NB4 (cell line): ENCODE measurements around the gene TRMT10C.

Source experiments
- CTCF ChIP-seq: IDR thresholded peaks from one replicate; pipeline ENCODE4 v1.5.1; 2012; ENCODE audit warnings: low read depth, low read length
- MAX ChIP-seq: IDR thresholded peaks from 2 replicates; pipeline ENCODE4 v1.6.1; 2011; ENCODE audit warnings: low read depth, low read length
- MYC ChIP-seq: IDR thresholded peaks from 2 replicates; pipeline ENCODE4 v1.6.1; 2011; ENCODE audit warnings: low read depth, low read length
- POLR2A ChIP-seq: IDR thresholded peaks from 2 replicates; pipeline ENCODE4 v1.6.1; 2011; ENCODE audit warnings: mild to moderate bottlenecking; ENCODE audit not compliant: insufficient read length; ENCODE audit errors: extremely low read depth

- no peak for TF ChIP-seq CTCF
- TF ChIP-seq MYC, result no peak
- no peak for TF ChIP-seq POLR2A
- no peak for TF ChIP-seq MAX
Measured at GRCh38 chr3:101521211-101521701, 40.4 kb upstream of the TRMT10C start.
